Stimulated activated CD4-positive, alpha-beta T cell treated with anti-CD3 and anti-CD28 coated beads, Interleukin-15, amount 100 ng/mL, for 24 hours (primary cell): Measurements from ENCODE around the gene KCNA1.
A peak's percentile ranks its signal among the peaks of the same experiment; 100 is the strongest.
"Not testable (repeated sequence)": the region's sequence is repeated elsewhere in the genome, so short reads cannot be mapped to it uniquely, and the experiment has no call there.

ENCODE experiments used
- DNase-seq: peaks from one replicate; pipeline ENCODE4 v3.0.0-alpha.2; 2020

The KCNA1 gene

GRCh38 chr12:4909734-4910501 lies at the start of gene KCNA1:
KCNA1 (plus strand) TSS chr12:4909905; CDS start chr12:4911379, 1,474 bp downstream.
- DNase-seq = peak; percentile 34

DNA sequence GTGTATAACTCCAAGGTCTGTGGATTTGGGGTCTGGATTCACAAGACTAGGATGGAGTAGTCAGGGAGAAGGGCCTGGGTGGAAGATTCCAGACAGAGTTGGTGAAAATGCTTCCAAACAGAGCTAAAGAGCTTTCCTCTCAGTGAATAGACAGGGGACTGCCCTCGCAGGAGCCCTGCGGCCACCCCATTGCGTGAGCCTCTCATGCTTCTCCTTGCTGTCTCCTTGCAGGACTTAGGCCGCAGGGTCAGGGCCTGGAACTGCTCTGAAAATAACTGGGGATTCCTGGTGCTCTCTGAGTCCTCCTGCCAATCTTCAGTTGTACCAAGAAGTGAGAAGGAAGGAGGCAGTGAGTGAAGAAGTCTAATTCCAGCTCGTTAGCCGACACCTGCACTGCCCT lies 49.0 kb upstream of the KCNA1 start:
- DNase-seq = no peak

GRCh38 chr12:4862809-4863208 lies 46.9 kb upstream of the KCNA1 start:
- no peak for DNase-seq

DNA sequence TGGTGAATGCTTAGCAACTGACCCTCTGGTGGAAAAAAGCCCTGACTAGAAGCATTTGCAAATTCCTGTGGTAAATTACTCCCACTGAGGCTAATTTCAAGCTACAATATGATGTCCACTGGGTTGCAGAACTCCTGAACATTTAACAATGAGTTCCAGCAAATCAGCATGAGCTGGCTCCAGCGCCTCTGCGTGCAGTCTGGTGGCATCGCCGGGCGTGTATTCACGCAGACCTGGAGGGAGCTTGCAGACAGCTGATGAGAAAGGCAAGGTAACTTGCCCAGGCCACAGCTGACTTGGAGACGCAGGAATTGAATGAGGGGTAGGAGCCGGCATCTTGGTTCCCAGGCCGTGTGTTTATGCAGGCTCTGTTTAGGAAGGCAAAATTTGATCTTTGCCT lies 45.1 kb upstream of the KCNA1 start:
- no peak for DNase-seq

DNA sequence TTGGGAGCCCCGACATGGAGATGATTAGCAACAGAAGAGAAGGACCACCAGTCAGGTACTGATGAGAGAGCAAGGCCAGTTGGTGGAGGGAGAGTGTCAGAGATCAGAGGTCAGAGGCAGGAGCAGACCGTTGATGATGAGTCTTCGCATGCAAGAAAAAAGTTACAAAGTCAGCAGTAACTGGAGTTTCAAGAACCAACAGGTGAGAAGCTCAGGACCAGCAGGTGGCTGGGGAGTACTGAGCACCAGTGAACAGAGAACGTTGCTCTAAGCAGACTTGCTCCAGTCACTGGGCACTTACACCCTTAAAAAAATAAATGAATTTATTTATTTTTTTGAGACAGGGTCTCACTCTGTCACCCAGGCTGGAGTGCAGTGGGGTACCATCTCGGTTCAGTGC lies 44.5 kb upstream of the KCNA1 start:
- no peak for DNase-seq

DNA sequence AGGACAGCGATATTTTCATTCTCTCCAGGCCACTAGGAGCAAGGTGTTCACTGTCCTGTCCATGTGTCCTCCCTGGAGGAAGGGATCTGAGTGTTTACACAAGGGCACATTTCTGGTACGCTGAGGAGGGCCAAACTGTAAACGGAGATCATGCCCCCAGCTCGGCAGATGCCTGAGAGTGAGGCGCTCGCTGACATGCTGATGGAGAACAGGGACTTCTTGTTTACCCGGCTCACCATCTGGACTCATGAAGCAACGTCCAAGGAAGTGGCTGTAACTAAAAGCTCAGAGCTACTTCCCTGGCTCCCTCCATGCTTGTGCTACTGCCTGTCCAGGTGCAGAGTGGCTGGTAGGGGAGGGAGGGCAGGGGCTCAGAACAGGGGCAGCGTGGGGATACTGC lies 43.4 kb upstream of the KCNA1 start:
- DNase-seq = no peak

DNA sequence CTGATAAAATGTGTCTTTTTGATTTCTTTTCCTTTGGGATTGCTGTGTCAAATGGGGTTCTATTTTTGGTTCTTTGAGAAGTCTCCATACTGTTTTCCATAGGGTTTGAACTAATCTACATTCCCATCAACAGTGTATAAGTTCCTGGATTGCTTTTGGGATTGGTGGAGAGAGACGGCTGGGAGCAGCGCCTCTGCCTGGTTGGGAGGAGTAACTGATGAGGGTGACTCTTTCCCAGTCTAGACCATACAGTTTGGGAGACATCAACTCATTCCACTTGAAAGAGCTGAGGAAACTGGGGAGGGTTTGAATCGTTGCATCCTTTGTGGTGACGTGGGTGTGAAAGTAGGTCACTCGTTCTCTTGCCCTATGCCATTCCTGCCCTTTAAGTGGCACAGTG lies 42.3 kb upstream of the KCNA1 start:
- DNase-seq = no peak

- DNase-seq = no peak
Observed at GRCh38 chr12:4870423-4870822, 39.3 kb upstream of the KCNA1 start.

DNA sequence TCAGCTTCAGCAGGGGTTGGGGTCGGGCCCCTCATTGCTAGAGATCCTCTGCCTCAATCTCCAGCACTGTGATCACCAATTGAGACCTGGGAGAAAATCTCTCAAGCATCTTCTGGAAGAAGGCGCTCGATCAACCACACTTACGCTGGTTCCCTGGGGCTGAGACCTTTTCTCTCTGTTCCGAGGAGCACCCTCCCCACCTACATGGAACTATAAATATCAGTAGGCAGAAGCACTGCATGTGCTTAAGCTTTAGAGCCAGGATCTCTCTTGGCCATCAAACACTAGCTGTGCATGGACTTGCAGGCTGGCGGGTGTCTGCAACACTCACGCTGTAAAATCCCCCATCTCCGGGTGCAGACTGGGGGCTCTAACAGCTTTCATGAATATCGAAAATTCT lies 38.2 kb upstream of the KCNA1 start:
- DNase-seq = no peak

- no peak for DNase-seq
Observed at GRCh38 chr12:4873947-4874346, 35.8 kb upstream of the KCNA1 start.

DNA sequence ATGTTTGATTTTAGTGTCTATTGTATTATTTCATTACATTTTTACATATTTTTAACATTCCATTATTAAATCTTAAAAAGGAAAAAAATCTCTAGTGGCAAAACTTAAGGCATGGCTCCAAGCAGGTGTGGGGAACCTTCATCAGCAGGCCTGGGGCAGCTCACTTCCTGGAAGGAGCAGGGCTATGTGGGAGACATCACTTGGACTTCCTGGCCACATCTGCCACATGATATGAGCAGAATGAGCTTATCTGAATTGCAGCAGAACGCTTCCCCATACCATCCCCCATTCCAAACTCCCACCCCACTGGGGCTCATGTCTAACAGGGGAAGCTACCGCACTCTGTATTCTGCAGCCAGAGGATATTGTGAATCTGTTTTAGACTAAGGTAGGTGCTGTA lies 35.0 kb upstream of the KCNA1 start:
- DNase-seq = no peak

DNA sequence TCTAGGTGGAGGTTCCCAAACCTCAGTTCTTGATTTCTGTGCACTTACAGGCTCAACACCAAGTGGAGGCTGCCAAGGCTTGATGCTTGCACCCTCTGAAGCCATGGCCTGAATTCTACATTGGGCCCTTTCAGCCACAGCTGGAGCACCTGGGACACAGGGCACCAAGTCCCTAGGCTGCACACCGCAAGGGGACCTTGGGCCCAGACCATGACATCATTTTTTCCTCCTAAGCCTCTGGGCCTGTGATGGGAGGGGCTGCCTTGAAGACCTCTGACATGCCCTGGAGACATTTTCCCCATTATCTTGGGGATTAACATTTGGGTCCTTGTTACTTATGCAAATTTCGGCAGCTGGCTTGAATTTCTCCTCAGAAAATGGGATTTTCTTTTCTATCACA lies 30.2 kb upstream of the KCNA1 start:
- DNase-seq = not testable (repeated sequence)

DNA sequence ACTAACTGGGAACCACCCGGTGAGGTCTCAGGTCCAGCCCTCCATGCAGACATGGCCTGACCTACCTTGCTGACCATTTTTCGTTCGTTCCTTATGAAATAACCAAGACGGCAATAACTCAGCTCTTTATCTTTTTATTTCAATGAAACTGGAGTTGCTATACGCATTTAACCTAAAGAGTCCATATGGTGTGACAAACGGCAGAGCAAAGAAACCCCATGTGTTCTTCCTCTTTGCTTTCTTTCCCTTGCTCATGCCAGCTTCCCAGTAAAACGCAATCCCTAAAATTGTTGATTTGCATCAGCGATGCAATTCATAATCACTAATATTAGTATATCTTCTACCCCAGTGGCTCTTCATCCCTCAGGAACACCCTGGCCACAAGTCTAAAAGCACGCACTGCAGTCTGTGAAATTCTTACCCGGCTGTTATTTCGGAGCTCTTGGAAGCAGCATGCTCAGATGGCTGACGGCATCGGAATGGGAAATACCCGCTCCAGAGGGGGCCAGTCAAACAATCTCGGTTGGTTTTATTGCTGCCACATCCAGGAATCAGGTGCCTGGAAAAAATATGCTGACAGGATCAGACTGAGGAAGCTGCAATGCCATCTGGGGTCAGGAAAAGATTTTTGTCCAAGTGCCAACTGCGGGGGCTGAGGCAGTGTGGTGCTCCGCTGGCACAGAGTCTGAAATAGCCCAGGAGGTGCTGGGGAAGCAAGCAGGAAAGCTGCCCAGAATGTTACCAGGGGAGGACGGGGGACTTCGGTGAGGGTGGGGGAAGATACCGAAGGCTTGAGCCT lies 28.2 kb upstream of the KCNA1 start:
- DNase-seq = no peak

DNA sequence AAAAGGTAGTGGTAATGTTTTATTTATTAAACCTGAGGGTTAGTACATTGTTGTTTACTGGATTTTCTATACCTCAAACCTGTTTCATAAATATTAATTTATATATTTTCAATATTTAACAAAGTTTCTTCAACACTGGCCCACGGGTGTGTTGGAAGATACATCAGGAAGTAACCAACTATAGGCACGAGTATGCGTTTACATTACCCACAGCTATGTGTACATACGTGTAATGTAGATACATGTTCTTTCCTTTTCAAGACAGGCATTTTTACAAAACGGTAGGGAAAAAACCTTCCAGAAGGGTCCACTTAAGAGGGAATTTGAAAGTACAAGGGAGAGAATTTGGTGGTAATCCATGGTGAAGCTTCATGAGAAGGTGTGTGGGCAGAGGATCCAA lies 17.8 kb upstream of the KCNA1 start:
- DNase-seq = no peak

GRCh38 chr12:4892418-4892817 lies 17.3 kb upstream of the KCNA1 start:
- DNase-seq = no peak

GRCh38 chr12:4894019-4894418 lies 15.7 kb upstream of the KCNA1 start:
- DNase-seq = no peak

- no peak for DNase-seq
Observed at GRCh38 chr12:4899364-4899763, 10.3 kb upstream of the KCNA1 start.

DNA sequence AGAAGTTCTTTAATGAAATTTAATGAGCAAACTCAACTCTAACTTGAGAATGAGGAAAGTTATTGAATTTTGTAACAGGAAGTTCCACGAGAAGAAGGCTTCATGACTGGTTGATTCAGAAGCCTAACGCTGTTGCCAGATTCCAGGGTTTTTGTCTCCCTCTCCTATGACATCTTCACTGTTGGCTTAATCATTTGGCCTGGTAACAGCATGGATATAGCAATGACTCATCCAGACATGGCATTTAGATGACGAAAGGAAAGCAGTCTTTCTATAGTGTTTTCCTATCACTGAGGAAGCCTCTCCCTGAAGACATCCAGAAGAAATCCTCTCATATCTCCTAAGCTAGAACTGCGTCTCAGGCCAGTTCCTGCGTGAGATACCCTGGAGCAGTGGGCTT lies 9.4 kb upstream of the KCNA1 start:
- no peak for DNase-seq

DNA sequence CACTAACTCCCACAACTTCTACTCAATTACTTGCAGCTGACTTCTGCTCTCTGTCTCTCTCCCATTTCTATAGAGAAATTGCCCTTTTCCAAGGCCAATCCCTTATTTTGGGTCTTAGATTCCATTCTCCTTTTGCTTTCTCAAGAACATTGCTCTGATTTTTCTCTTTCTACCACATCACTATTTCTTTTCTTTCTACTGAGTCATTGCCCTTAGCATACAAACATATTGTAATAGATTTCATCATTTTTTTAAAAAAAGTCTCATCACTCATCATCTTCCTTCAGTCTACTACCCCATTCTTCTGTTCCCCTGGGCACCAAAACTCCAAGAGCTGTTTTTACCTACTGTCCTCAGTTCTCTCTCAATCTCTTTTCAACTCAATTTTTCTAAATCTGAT lies 4.4 kb upstream of the KCNA1 start:
- DNase-seq = no peak

- peak; percentile 27 for DNase-seq
Observed at GRCh38 chr12:4908684-4909409, 858 bp upstream of the KCNA1 start.

- peak; percentile 9 for DNase-seq
Observed at GRCh38 chr12:4909410-4909733, 333 bp upstream of the KCNA1 start.

GRCh38 chr12:4910502-4911315 lies 1.0 kb downstream of the KCNA1 start:
- peak; percentile 24 for DNase-seq
